Measurements from ENCODE around the gene UBE4A. TPM values are rescaled to one million over a fixed set of nuclear protein-coding genes. Genes with fewer than 3 reads are reported as not detected.
"Not testable (repeated sequence)": the region's sequence is repeated elsewhere in the genome, so short reads cannot be mapped to it uniquely, and the experiment has no call there.

Gene UBE4A
- total RNA-seq, 2 donors from 2014 or later, result 40.3 to 45.6 TPM

DNA sequence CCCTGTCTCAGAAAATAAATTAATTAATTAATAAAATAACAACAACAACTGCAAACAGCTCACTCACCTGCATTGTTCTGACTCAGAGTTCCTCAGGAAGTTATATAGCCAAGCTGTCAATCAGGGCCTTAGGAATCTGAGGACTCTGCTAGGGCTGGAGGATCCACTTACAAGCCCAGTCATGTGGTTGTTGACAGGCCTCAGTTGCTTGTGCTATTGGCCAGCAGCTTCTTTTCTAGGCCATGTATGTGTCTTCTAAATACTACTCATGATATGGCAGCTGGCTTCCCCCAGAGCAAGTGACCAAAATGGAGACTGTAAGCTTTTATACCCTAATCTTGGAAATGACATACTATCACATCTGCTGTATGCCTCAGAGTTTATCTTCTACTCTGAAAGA, 21.2 kb downstream of the UBE4A start:
- DNase-seq (no peak), ATAC-seq (no peak)
- intact Hi-C loops (cut with DNase I, micrococcal nuclease), result no loop called here

- no peak for DNase-seq
- intact Hi-C loops (cut with DNase I, micrococcal nuclease), result no loop called here
- ATAC-seq, result no peak
These were observed 23.6 kb downstream of the UBE4A start for GRCh38 chr11:118382954-118383353.

- intact Hi-C loops (cut with DNase I, micrococcal nuclease), result no loop called here
- no peak for DNase-seq
- ATAC-seq, result no peak
These were observed 24.3 kb downstream of the UBE4A start for GRCh38 chr11:118383657-118384056.

DNA sequence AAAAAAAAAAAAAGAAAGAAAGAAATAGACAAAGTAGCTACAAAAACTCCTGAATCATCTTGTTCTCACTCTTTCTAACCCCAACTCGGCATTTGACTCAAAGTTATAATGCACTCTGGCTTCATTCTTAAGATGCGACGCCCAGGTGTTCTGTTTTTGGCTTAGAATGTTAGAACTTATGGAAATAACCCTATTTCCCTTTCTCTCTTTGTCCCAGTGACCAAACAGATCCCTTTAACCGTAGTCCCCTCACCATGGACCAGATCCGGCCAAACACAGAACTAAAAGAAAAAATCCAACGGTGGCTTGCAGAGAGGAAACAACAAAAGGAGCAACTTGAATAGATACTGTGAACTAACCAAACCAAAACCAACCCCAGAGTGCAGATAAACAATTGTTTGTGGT, 36.7 kb downstream of the UBE4A start:
- intact Hi-C loops (cut with DNase I, micrococcal nuclease), result loop anchor here in 1 of 2 donors (10.0 kb wide), 1 partner anchor 89 kb away; no protein-coding TSS in a partner anchor
- DNase-seq (no peak), ATAC-seq (no peak)

- intact Hi-C loops (cut with DNase I, micrococcal nuclease), result loop anchor here in 1 of 2 donors (10.0 kb wide), 1 partner anchor 87 kb away; no protein-coding TSS in a partner anchor
These were observed 38.0 kb downstream of the UBE4A start for GRCh38 chr11:118397448-118397847.

GRCh38 chr11:118398791-118399559, 39.6 kb downstream of the UBE4A start:
- DNase-seq (no peak), ATAC-seq (no peak)
- intact Hi-C loops (cut with DNase I, micrococcal nuclease), result loop anchor here in 1 of 2 donors (10.0 kb wide), 1 partner anchor 86 kb away; no protein-coding TSS in a partner anchor

More at GRCh38 chr11:118397448-118397847, 38.0 kb downstream of the UBE4A start:
- DNase-seq, result no peak
- ATAC-seq, result no peak

DNA sequence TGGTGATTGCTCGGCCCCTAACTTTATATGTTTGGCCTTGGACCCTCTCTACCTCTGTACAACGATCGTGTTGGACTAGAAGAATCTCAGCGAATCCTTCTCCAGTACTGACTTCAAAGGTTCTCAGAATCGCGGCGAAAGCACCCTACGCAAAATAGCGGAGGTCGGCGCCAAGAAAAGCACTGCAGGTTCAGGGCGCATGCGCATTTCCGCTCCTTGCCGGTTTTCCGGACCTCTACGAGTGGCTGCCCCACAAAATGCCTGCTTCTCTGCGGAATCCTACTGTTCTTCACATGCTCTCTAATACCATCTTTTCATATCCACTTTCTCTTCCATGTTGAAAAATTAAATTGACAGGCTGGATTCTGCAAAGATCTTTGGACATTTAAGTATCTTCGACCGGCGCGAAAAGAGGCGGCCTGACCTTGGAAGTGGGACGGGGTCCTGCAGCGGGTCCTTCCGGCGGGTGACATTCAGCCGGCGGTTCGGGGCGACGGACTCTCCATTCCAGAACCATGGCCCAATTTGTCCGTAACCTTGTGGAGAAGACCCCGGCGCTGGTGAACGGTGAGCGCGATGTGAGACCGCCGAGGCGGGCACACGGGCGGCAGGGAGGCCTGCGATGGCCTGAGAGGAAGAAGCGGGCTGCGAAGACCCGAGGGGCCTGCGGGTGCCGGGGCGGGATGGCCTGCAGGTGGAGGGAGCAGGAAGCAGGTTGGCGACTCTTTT, 41.9 kb downstream of the UBE4A start, which contains the start of gene ATP5MG:
Gene ATP5MG (plus strand): TSS at position 456 of the 729 bp plus-strand sequence. CDS start 60 bp downstream, at position 516.
- intact Hi-C loops (cut with DNase I, micrococcal nuclease), result loop anchor here in 1 of 2 donors (10.0 kb wide), 1 partner anchor 83 kb away; no protein-coding TSS in a partner anchor
- ATAC-seq (peak; percentile 84), DNase-seq (peak; percentile 90 to 95)

DNA sequence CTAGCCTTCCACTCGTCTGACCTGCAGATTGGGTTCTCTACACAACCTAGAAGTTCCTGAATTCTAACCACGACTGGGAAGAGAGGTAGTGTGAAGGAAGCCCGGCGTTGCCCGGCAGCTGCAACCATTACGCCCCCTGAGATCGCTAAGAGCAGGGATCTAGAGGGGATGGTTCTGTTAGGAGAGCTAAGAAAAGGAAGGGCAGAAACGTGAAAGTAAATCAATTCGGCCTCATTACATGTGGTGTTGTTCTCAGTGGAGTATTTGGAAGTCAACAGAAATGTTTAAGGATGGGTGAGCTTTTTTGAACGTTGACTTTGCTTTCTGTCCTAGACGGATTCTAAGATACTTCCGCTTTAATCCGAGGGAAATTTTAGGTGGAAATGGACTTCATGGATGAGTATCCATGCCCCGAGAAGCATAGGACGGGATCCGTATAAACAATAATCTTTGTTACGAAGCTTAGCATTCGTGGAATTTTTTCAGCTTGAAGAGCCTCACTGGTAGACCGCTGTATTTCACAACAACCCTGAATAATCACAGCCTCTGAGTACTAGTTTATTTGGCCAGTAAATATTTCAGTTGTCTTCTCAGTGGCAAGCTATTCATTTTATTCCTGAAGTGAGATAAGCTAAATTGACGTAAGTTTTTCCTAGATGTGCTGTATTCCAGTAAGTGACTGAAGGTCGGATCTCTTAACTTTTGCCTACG, 42.6 kb downstream of the UBE4A start:
- no peak for DNase-seq
- intact Hi-C loops (cut with DNase I, micrococcal nuclease), result loop anchor here in 1 of 2 donors (10.0 kb wide), 1 partner anchor 83 kb away; no protein-coding TSS in a partner anchor
- ATAC-seq, result peak; percentile 14

GRCh38 chr11:118402594-118402993, 43.2 kb downstream of the UBE4A start:
- intact Hi-C loops (cut with DNase I, micrococcal nuclease), result loop anchor here in 1 of 2 donors (10.0 kb wide), 1 partner anchor 82 kb away; no protein-coding TSS in a partner anchor

GRCh38 chr11:118406599-118407166, 47.3 kb downstream of the UBE4A start:
- intact Hi-C loops (cut with DNase I, micrococcal nuclease), result loop anchor here in 1 of 2 donors (10.0 kb wide), 1 partner anchor 78 kb away; no protein-coding TSS in a partner anchor
- DNase-seq (no peak), ATAC-seq (no peak)

More at GRCh38 chr11:118402594-118402993, 43.2 kb downstream of the UBE4A start:
- DNase-seq, ATAC-seq: not testable (repeated sequence)

- intact Hi-C loops (cut with DNase I, micrococcal nuclease), result no loop called here
- ATAC-seq (no peak), DNase-seq (no peak)
These were observed 50.8 kb downstream of the UBE4A start for GRCh38 chr11:118410055-118410745.

DNA sequence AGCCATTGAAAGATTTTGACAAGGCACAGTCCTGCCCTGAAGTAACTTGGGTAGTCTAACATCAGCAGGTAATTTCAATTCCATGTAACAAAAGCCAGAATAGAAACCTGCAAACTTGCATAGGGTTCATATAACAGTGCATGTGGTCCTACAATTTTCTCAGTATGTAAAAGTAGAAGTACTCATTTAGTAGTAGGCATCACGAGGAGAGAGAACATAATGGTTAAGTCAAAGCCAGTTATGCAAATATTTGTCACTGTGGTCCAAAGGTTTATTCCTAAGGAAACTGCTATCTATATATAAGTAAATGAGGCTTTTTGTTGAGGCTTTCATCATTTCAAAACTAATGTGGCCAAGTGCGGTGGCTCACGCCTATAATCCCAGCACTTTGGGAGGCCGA, 52.1 kb downstream of the UBE4A start:
- intact Hi-C loops (cut with DNase I, micrococcal nuclease), result no loop called here
- DNase-seq, result no peak
- peak; percentile 60 for ATAC-seq

DNA sequence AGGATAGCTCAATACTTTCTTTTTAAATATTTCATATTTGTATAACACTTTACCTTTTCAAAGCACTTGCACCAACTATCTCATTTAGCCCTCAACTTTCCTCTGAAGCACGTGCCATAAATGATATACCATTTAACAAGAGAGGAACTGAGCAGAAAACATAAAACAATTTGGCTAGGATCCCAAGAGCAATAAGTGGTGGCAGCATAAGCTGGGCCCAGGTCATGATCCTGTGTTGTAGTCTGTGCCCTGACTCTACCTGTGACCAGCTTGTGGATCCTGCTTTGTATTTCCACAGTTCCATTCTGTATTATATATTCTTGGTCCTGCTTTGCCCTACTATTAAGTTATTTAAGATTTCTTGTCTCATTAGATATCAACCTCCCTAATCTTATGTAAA, 53.5 kb downstream of the UBE4A start:
- ATAC-seq (peak; percentile 85), DNase-seq (no peak)
- intact Hi-C loops (cut with DNase I, micrococcal nuclease), result no loop called here

DNA sequence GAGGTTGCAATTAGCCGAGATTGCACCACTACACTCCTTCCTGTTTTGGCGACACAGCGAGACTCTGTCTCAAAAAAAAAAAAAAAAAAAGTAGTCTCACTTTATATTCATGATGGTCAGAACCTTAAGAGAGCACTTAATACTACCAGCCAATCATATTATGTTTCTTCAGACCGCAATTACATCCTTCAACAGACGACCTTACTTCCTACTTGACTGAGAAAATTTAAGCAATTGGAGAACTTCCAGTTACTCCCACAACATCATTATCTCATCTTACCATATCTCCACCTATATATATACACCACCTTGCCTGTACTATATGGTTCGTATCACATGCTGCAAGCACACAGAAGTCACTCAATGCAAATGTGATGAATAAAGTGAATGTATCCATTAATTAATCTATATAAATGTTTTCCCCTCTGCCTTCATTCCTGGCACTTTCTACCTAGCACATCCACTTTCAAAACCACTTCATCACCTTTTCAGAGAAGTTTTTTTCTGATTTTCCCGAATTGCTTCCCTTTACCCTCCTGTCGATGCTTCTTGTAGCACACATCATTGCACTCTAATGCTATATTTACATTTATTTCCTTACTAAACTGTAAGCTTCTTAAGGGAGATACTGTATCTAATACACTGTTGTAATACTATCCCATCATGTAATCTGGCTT, 55.8 kb downstream of the UBE4A start:
- intact Hi-C loops (cut with DNase I, micrococcal nuclease), result no loop called here
- ATAC-seq, result no peak

DNA sequence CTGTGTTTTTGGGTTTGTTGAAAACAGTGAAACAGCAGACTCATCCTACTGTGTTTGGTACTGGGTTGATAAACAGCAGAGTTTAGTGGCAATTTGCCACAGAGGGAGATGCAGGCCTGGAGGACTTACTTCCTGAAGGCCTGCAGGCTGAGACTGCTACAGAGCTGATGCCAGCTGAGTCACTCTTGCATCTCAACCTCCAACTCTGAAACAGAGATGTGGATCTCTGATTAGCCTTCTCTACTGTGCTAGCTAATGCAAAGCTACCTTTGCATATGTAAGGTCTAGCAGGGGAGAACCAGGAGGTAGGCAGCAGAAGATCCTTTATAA, 56.3 kb downstream of the UBE4A start:
- intact Hi-C loops (cut with DNase I, micrococcal nuclease), result no loop called here
- ATAC-seq (peak; percentile 16), DNase-seq (peak; percentile 16 to 61)

More for the DNA sequence above, 55.8 kb downstream of the UBE4A start:
- no peak for DNase-seq

GRCh38 chr11:118416900-118417299, 57.5 kb downstream of the UBE4A start:
- intact Hi-C loops (cut with DNase I, micrococcal nuclease); DNase-seq; ATAC-seq: not testable (repeated sequence)

DNA sequence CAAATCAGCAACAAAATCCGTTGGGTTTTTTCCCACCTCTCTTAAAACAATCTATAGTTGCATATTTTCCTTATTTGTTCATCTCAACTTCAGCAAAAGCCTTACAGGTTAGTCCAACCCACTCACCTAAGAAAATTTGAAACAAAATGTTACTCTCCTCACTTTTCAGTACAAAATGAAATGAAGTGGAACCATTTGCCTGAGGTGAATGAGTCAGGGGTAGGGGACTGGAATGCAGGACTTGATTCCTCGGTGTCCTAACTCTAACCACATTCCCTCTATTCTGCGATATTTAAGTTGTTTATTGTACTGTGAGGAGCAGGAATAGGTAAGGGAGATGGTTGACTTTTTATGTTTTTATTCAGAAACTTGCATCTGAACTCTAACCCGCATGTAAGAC, 58.4 kb downstream of the UBE4A start:
- intact Hi-C loops (cut with DNase I, micrococcal nuclease), result no loop called here
- DNase-seq (no peak), ATAC-seq (no peak)

All from left colon (tissue), 2 donors.